GM21447 (cell line): ENCODE measurements around the gene LOC128125822.

Experiments used
- ATAC-seq: cut with Tn5 transposase; IDR thresholded peaks from one replicate; pipeline ENCODE4 v1.9.1; 2021; ENCODE audit not compliant: unreplicated experiment

LOC128125822 gene

DNA sequence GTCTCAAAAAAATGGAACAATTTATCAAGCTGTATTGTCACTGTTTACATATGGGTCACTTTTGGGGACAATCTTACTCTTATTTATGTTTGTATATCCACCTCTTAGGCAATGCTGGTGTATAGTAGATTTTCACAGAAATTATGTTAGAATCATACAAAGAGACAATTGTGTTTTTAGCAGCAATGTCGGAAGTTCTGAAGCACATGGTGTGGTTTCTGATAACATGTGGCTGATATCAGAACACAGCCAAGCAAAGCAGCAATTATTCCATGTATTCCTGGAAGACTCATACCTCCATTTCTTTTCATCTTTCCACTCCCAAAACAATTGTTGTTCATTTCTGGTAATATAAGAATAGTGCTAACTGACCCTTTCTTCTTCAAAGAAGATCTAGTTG is 17.5 kb upstream of the LOC128125822 start:
- ATAC-seq: no peak

DNA sequence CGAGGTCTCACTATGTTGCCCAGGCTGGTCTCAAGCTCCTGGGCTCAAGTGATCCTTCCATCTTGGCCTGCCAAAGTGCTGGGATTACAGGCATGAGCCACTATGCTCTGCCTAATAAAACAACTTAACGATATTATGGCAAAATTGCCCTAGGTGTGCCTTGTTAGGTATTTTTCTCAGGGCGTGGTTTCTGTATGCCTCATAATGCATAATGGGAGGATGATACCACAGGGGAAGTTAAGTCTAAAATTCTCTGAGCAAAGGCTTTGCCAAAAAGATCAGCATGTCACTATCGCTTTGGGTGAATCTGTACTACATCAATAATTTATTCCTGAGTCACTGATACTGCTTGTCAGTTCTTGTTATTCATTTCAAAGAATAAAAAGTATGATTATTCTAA is 15.9 kb upstream of the LOC128125822 start:
- no peak for ATAC-seq

DNA sequence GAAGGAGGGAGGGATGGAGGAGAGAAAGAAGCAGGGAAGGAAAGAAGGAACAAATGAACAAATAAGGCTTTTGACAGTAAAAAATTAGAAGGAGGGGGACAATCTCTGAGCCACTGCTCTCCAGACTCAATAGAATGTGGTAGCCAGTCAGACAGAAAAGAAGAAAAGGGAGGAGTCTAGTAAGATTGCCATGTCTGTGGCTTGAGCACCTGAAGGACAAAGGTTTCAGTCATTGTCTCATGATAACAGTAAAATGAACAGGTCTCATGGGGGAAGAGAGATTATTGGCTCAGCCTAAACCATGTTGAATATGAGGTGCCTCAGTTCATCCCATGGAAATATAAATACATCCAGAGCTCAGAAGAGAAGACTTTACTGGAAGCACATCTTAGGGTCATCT is 14.0 kb upstream of the LOC128125822 start:
- ATAC-seq: no peak

DNA sequence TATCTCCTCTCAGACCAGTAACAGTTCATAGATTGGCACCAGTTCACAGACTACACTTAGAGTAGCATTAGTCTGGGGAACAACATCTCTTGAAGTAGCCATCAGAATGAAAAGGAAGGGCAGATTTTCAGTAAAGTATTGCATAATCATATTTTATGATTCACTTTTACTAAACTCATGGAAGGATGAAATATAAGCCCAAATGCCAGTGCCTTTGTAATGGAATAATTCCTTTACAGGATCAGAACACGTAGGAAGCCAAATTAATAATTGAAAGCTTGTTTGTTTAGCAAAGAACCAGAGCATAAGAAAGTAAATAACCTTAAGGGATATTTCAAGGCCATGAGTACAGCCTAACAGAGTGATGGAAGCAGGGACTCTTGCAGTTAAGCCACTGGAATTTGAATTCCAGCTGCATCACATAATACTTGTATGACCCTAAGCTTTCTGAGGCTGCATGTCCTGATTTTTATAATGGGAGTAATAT is 11.4 kb upstream of the LOC128125822 start:
- ATAC-seq: no peak

DNA sequence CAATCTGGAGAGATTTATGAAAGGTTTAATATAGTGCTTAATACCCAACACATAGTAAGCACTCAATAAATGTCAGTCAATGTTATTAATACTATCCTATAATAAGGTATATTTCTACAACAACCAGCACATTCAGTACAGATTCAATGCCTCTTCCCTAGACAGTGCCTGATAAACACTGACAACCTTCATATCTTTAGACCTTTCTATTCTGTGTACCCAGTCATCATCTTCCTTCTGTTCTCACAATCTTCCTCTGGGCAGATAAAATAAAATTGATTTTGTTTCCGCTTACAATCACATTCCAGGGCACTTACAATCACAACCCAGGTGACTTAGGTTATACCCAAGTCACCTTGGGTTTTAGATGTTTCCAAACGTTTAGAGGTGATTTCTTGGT is 11.0 kb upstream of the LOC128125822 start:
- no peak for ATAC-seq

DNA sequence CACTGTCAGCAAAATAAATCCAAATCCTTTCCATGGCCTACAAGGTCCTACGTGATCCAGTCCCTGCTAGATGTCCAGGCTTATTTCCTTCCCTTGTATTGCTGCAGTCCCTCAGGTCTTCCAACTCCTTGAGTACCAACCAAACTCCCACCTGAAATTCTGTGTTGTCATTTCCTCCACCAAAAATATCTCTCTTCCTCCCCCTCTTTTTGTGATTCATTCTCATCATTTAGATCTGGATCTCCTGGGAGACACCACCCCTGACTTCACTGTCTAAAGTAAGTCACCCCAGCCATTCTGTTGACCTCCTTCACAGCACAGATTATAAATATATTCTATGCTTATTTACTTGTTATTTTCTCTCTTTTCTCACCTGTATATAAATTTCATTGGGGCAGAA is 9.0 kb upstream of the LOC128125822 start:
- ATAC-seq: no peak

DNA sequence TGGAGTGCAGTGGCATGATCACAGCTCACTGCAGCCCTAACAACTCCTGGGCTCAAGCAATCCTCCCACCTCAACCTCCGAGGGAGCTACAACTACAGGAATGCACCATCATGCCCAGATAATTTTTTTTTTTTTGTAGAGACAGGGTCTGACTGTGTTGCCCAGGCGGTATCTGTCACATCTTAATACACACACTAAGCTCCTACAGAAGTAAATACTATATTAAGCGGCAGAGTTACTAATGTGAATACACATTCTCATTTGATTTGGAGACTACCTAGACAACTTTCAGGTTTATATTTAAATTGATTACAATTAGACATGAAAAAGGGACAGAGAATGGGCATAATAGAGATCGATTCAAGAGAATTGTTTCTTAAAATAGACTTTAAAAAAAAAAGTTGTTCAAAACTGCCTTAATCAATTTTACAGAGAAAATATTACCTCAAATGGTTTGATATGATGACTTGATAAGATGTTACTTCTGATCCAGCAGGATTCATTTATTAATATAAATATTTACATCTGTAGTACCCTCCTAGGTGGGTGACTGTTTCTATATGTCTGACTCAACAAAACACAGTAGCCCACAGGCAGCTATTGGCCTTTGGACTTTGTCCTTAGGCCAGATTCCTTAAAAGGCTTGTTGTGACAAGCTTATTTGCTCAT is 7.1 kb upstream of the LOC128125822 start:
- ATAC-seq: no peak

DNA sequence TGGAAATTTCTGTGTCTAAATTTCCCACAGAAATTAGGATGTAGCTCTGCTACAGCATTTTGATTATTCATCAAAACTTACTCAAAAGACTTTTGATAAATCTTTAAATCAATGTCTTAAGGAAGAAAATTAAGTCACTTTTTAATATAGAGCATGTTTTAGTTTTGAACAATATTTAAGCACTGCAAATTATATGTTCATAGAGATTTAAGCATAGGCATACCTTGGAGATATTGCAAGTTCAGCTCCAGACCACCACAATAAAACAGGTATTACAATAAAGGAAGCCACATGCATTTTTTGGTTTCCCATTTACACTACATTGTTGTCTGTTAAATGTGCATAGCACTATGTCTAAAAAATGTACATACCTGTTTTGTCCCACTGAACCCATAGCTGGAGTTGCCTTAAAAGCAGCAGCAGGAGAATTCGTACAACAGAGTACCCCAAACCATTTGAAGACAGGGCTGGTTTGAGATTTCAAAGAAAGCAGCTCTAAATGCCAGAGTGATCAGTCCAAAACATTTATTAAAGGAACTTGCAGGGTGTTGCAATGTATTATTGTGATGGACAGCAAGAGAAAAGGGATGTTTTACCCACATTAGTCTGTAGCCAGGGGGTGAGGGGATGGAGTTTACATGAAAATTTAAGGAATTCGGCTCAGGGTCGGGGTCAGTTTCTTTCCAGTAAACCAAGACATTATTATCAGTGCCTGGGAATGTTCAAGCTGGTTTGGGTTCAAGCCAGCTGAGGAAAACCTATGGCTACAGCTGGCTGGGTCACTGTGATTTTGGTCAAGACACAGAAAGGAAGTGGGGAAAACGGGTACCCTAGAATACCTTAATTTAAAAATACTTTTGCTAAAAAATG is 6.3 kb upstream of the LOC128125822 start:
- no peak for ATAC-seq

DNA sequence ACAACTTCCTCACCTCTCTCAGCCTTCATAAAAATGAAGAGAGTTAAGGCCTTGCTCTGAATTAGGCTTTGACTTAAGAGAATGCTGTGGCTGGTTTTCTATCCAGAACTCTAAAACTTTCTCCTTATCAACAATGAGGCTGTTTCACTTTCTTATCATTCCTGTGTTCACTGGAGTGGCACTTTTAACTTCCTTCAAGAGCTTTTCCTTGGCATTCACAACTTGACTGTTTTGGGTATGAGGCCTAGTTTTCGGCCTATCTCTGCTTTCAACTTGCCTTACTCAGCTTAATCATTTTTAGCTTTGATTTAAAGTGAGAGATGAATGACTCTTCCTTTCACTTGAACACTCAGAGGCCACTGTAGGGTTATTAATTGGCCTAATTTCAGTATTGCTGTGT is 4.3 kb upstream of the LOC128125822 start:
- ATAC-seq: no peak

DNA sequence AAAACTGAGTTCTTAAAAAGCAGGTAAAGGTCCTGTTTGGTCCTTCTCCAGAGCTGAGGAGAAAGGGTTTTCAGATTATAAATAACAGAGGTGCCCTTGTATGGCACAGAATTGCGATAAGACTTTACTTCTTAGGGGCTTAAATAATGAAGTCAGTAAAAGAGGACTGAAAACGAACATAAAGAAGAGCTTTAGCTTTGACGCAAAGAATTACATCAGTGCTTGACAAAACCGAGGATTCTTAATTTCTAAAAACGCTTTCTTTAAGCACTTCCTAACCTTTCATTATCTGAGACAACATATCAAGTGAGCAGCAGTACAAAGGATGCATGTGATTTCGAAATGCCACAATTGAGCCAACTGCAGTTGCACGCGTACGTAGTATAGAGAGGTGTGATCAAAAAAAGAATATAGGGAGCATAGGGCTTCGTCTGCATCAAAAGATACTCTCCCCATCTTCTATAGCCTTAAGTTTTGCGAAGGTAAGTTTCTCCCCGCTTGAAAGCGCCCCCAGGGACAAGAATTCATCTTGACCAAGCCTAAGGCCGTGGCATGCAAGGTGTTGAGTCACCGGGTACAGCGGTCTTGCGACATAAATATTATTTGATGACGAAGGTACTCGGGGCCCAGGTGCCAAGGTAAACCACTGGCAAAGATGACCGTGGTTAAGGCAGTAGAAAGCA is 778 bp upstream of the LOC128125822 start:
- peak; percentile 8 for ATAC-seq

DNA sequence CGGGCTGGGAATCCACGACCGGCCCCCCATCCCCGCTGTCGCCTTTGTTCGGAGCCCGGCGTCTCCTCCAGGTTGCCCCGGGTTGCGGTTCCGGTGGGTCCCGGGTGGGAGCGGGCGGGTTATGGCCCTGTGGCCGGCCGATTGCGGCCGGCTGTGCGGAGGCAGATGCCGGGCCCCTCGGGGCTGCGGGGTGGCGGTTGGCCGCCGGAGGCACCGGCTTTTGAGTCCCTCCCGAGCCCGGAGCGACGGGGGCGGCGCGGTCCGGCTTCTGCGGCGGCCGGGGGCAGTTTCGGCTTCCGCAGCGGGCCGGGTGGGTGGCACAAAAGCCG is 431 bp downstream of the LOC128125822 start:
- peak; percentile 3 for ATAC-seq

DNA sequence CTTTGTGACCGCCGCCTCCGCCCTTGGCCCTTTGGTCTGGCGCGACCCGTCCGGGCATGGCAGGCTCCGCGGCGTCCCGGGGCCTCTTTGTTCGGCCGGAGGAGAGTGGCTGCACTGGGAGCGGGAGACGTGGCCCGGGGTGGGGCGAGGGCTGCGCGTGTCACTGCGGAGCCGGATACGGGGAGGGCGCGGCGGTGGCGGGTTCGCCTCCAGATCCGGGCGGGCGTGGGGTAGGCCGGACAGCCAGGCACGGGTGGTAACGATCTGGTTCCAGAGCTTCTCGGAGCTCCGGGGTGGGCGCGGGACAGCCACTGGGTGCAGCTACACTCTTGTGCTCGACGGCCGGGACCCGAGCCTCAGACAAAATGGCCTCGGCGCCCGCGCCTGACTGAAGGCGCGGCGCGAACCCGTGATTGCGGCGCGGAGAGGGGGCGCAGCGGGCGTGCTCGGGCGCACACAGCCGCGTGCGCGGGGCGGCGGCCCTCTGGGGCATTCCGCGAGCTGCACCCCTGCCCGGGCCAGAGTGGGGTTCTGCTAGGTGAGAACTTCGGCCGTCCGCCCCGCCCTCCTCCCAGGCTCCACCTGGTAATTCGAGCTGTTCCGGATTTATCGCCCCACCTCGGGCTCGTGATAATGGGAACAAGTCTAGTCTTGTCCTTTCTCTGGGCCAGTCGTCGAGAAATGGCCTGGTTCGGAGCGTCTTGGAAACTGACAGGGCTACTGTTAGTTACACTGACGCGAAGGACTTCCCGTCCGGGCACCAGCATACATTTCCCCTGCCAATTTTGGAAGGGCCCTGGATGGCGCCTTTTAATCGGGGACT is 1.0 kb downstream of the LOC128125822 start:
- ATAC-seq: peak; percentile 44

DNA sequence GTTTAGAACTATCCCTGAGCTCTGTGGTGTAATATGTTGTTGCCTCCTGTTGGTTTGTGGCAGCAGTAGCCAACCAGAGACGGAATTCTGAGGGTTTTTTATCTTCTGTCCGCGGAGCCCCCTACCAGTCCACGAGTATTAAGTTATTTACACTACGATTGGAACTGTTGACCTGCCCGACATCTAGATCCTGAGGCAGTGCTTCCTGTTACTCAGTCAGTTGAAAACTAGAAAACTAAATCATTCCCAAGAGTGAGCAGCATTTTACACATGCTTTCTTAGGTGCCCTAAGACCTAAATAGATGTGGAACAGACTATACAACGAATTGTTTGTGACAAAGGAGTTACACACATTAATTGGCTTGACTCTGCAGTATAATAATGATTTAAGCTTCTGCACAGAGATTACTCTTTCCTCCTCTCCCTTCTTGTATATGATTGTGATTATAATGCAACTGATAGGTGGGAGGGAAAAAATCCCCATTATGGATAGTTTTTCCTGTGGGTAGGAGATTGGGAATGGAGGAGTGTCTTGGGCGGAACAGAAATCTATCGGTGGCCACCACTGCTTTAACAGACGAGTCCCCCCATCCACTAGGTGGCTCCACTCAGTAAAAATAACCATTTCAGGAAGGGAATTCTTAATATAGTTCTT is 1.7 kb downstream of the LOC128125822 start:
- no peak for ATAC-seq

DNA sequence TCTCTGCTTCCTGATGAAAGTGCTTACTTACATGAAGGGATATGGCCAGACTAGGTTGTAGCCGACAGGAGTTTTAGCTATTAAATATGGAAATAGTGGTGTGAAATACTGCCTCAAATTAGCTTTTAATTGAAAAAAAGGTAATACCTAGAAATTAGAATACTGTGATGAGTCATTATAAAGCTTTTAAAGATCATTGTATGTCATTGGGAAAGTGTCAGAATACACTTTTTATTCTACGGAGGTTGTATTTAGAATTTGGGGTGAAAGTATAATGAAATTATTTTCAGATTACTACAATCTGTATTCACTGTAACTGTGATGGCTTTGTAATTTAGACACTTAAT is 2.2 kb downstream of the LOC128125822 start:
- no peak for ATAC-seq

DNA sequence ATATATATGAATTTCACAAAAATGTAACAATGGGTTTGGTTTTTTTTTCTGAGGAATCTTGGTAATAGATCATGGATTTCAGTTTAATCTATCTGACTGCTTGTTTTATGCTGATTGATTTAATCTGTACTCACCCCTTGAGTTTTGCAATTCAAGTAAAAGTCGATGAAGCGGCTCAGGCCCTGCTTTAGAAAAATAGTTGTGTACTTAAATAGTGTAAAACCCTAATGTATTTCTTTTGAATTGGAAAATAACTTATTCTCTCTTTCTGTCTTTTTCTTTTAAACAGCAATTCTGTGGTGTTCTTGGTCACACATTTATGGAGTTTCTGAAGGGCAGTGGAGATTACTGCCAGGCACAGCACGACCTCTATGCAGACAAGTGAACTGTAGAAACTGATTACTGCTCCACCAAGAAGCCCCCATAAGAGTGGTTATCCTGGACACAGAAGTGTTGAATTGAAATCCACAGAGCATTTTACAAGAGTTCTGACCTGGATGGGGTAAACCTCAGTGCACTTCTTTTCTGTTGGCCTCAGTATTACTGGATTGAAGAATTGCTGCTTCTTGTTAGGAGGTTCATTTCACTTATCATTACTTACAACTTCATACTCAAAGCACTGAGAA is 4.0 kb downstream of the LOC128125822 start:
- no peak for ATAC-seq

DNA sequence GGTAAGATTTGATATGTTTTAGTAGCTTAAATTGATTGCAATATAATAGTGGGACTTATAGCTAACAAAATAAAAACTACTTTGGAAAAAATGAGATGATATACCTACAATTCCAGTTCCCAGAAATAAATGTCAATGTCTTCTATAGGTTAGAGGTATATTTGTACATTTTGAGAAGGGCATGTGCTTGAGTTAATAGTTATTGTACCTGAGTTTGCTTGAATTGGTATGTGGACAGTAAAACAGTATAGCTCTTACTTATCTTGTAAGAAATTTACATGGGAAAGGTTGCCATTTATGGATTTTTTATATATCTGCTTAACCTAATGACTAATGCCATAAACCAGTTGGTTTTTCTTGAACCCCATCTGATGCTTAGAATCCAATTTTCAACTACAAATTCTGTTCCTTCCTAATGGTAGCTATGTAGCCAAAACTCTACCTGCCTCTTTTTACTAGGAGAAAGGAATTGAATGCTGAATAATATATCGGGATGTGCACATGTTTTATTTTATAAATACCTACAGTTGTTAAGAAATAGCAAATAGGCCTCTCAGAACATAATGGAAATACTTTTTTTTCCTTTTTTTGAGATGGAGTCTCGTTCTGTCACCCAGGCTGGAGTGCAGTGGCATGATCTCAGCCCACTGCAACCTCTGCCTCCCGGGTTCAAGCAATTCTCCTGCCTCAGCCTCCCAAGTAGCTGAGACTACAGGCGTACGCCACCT is 4.9 kb downstream of the LOC128125822 start:
- ATAC-seq: no peak

DNA sequence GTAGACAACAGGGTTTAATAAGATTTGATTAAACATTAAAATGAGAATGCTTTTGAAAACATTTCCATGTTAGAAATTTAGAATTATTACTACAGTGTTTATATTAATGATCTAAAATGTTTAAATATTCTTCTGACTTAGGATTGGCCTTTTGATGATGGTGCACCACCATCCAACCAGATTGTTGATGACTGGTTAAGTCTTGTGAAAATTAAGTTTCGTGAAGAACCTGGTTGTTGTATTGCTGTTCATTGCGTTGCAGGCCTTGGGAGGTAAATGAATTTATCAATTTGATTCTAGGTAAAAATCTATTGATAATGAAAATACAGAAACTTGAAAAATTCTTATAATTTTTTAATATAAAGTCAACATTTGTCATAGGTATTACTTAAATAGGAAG is 6.5 kb downstream of the LOC128125822 start:
- no peak for ATAC-seq

DNA sequence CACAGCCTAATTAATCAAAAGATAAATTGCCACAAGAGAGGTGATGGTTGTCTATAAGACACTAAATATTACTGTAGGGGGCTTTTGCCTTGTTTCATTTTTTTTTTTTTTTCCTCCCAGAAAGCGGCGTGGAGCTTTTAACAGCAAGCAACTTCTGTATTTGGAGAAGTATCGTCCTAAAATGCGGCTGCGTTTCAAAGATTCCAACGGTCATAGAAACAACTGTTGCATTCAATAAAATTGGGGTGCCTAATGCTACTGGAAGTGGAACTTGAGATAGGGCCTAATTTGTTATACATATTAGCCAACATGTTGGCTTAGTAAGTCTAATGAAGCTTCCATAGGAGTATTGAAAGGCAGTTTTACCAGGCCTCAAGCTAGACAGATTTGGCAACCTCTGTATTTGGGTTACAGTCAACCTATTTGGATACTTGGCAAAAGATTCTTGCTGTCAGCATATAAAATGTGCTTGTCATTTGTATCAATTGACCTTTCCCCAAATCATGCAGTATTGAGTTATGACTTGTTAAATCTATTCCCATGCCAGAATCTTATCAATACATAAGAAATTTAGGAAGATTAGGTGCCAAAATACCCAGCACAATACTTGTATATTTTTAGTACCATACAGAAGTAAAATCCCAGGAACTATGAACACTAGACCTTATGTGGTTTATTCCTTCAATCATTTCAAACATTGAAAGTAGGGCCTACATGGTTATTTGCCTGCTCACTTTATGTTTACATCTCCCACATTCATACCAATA is 7.8 kb downstream of the LOC128125822 start:
- ATAC-seq: no peak

DNA sequence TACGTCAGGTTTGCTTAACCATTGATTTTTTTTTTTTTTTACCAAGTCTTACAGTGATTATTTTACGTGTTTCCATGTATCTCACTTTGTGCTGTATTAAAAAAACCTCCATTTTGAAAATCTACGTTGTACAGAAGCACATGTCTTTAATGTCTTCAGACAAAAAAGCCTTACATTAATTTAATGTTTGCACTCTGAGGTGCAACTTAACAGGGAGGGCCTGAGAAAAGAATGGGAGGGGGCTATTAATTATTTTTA is 8.4 kb downstream of the LOC128125822 start:
- no peak for ATAC-seq
